Left kidney (tissue), 2 donors: ENCODE measurements around the gene CDKL4. TPM values are rescaled to one million over a fixed set of nuclear protein-coding genes. Genes with fewer than 3 reads are reported as not detected.
"Not testable (repeated sequence)": the region's sequence is repeated elsewhere in the genome, so short reads cannot be mapped to it uniquely, and the experiment has no call there.

Experiments used
- DNase-seq: peaks from one replicate; pipeline ENCODE4 v3.0.0-alpha.2; 2013
- polyA plus RNA-seq: library from polyadenylated mRNA; unstranded; fragments of 120-200 nt; gene quantifications from one replicate; pipeline ENCODE4 v1.2.1, GENCODE V29; 2013; ENCODE audit not compliant: insufficient read length

The CDKL4 gene
- polyA plus RNA-seq, 1 donor = 1.2 TPM

DNA sequence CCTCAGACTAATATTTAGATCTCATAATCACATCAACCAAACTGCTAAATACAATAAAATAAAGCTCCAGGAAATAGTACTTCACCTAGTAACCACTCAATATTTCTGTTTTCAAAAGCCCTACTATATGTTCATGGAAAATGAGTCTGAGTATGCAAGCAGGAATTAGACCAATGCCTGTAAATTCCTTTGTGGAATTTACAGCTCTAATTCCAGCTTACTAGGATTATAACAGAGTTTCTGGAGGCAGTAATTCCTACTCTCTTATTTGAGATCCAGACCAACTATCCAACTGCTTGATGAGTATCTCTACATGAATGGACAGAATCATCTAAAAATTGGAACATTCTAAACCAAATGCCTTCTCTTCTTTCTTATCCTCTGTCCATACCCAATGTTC is 11.6 kb downstream of the CDKL4 start:
- DNase-seq = no peak

DNA sequence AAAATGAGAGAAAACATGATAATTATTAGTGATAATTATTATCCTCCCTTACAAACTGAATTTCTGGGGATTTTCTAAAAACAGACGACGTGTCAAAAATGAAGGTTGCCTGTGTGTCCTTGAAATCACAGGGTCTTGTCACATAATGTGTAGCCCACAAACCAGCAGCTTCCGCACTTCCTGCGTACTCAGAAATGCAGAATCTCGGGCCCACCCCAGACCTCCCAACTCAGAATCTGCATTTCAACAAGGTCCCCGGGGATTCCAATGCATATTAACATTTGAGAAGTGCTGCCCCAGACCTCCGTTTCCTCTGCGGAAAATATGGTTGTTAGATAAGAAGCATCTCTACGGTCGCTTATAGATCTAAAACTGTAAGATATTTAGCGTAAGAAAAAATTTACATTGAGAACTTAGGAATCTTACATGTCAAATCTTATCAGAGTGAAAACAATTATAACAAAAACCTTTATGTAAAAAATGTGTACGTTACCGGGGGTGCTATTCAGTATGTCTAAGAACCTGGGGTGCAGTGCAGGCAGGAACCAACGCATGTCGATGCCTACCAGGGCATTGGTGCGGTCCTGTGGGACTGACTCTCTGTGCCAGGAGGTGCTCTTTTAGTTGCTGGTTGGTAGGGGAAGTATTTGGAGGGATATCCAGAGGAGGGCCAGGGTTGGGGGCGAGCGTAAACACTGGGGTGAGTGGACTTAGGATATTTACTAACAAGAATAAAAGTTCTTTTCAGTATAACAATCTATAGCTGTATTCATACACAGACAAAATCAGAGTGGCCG is 15.2 kb downstream of the CDKL4 start:
- no peak for DNase-seq

GRCh38 chr2:39227628-39228412 is 15.9 kb downstream of the CDKL4 start:
- DNase-seq = peak; percentile 69

GRCh38 chr2:39225567-39225966 is 18.2 kb downstream of the CDKL4 start:
- DNase-seq = no peak

- no peak for DNase-seq
These were observed 19.9 kb downstream of the CDKL4 start for GRCh38 chr2:39223909-39224308.

GRCh38 chr2:39221459-39221858 is 22.3 kb downstream of the CDKL4 start:
- no peak for DNase-seq

DNA sequence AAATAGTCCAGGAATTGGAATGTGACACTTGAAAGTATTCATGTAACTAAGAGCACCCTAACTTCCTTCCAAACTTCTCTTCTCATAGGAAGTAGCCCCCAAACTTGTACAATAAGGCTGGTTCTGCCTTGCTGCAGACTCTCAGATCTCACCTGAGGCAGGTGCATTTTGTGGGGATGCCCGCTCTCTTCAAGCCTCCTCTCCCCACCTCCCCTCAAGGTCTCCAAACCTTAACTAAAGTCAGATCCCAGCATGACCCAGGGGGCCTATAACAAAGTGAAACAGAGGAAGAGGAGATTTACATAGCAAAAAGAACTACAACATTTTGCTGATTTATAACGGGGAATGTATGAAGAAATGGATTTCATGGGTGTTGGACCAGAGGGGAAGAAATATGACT is 23.6 kb downstream of the CDKL4 start:
- DNase-seq = no peak

DNA sequence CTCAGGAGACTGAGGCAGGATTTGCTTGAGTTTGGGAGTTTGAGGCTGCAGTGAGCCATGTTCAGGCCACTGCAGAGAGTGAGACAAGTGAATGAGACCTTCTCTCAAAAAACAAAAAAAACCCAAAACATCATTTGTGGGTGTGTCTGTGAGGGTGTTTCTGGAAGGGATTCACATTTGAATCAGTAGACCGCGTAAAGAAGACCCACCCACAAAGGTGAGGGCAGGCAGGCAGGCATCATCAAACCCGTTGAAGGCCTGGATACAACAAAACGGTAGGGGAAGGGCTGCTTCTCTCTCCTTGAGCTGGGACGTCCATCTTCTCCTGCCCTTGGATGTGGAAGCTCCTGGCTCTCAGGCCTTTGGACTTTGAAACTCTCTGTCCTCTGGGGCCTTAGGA is 25.4 kb downstream of the CDKL4 start:
- no peak for DNase-seq

DNA sequence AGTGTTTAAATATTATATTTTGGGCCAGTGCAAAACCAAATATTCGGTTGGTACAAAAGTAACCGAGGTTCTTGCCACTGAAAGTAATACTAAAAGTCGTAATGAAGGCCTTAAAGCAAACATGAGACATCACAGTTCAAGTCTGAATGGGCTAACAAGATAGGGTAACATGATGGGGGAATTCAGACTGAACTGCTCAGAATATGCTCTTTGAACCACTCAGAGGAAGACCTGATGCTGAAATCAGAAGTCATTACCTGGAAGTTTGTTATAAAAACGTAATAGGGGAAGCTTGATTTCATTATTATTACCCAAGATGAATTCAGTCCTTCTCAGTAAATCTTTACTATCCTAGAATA is 26.6 kb downstream of the CDKL4 start:
- DNase-seq = no peak

DNA sequence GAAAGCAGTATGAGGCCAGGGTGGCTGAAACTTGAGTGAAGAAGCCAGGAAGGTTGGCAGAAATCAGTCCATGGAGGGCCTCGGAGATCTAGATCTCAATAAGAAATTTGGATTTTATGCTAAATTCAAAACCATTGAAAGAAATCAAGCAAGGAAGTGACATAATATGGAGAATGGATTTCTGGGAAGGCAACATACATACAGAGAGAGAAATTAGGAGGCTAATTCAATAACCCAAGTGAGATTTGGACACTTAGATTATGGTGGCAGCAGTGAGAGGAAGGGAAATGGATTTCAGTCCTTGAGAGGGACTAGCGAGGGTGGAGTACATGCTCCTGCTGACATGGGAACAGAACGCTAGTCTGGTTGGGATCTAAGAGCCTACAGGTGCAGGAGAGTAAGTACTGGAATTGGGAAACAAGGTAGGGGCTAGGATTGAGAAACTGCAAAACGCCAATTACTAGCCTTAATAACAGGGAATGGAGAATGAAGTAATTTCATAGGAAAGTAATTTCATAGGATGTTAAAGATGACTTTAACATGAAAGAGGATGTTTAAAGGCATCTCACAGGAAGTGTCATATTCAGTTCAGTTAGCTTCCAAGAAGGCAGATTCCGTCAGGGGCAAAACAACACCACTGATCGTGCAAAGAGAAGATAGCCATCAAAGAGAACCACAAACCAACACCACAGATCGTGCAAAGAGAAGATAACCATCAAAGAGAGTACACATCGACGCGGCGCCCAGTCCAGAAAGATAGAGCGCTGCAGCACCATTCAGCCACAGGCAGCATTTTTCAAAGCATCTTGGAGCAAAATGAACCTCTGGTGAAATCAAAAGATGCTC is 27.2 kb downstream of the CDKL4 start:
- DNase-seq = no peak

- no peak for DNase-seq
These were observed 28.2 kb downstream of the CDKL4 start for GRCh38 chr2:39215545-39215944.

GRCh38 chr2:39213015-39213414 is 30.8 kb downstream of the CDKL4 start:
- no peak for DNase-seq

DNA sequence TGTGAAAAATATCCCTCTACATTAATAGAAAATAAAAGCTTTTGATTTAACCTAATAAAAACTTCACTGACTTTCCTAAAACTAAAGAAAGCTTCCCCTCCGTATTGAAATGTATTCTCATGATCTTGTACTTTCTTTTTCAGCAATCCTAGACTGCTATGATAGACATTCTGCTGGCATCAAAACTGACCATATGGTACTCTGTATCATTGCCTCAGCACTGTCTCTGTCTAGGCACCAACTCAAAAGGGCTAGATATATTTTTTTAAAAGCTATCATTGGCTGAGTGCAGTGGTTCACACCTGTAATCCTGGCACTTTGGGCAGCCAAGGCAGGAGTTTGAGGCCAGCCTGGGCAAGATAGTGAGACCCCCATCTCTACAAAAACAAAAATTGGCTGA is 32.9 kb downstream of the CDKL4 start:
- no peak for DNase-seq

- DNase-seq = no peak
These were observed 40.4 kb downstream of the CDKL4 start for GRCh38 chr2:39203382-39203781.

DNA sequence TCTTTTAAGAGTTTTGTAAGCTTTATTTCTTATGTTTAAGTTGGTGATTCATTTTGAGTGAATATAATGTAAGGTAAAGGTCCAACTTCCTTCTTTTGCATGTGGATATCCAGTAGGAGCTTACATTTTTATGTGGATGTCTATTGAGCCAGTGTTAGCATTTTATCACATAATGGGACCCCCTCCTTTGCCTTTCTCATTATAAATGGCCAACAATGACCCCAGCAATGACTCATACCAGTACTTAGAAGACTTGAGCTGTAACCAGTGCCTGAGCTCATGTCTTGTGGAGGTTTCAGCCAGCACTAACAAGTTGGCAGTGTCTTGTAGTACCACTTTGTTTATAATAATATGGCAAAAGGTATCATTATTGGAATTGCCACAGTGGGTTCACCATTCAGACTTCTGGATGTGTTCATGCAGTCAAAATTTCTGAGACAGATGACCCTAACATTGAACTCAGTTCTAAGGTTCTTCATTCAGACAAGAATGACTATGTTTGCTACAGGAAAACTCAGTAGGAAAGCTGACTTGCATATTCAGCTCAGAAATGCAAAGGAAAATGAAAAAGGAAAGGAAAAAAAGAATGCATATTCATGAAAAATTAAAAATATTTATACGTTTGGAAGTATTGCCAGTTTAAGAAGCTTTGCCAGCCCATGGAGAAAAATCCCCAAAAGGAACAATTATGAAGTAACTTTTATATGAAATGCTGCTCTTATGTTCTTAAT is 41.0 kb downstream of the CDKL4 start:
- no peak for DNase-seq

DNA sequence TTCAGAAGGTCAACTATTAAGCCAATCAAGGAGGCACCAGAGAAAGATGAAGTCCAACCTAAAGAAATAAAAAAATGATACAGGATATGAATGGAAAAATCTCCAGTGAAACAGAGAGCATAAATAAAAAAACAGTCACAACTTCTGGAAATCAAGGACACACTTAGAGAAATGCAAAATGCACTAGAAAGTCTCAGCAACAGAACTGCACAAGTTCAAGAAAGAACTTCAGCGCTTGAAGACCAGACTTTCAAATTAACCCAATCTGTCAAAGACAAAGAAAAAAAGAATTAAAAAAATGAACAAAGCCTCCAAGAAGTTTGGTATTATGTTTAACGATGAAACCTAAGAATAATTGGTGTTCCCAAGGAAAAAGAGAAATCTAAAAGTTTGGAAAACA is 46.8 kb downstream of the CDKL4 start:
- DNase-seq = not testable (repeated sequence)

DNA sequence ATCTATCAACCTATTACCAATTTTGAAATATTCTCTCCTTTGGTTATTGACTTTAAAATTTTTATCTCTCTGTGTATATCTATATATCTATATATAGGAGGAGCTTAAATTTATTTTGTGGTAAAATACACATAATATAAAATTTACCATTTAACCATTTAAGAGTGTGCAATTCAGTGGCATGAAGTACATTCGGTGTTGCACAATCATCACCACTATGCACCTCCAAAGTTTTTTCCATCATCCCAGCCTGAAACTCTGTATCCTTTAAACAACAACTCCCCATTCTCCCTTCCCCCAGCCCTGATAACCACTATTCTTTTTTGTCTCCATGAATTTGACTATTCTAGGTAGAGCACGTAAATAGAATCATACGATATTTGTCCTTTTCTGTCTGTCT is 49.1 kb downstream of the CDKL4 start:
- DNase-seq = no peak

GRCh38 chr2:39188960-39189494 is 54.7 kb downstream of the CDKL4 start:
- no peak for DNase-seq

DNA sequence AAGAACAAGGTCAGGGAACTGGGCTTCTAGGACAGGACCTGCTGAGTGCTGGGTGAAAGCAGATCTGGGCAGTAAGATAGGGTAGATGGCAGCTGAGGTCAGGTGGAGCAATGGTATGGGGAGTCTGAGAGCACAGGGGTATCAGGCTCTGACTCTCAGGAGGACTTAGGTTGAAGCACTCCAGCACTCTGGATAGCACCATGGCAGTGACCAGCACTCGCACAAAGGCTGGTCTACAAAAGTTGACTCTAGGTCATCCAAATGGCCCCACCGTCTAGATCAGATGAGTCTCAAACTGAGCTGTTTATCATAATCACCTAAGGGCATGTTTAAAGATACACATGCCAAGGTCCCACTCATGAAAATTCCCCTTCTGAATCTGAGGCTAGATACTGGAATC is 60.1 kb downstream of the CDKL4 start:
- no peak for DNase-seq

DNA sequence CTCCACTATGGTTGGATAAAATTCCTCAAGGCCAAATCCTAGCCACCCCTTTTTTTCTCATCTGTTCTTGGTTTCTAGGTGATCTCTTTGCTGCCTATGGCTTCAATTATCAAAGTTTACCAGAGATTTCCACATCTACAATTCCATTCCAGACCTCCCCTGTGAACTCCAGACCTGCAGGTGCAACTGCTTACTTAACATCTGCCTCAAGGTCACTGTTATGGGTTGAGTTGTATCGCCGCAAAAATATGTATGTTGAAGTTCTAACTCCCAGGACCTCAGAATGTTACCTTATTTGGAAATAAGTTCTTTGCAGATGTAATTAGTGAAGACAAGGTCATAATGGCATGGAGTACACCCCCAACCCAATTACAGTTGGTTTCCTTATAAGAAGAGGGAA is 62.5 kb downstream of the CDKL4 start:
- DNase-seq = no peak
